ENCODE data around the gene ZNF512.

DNA sequence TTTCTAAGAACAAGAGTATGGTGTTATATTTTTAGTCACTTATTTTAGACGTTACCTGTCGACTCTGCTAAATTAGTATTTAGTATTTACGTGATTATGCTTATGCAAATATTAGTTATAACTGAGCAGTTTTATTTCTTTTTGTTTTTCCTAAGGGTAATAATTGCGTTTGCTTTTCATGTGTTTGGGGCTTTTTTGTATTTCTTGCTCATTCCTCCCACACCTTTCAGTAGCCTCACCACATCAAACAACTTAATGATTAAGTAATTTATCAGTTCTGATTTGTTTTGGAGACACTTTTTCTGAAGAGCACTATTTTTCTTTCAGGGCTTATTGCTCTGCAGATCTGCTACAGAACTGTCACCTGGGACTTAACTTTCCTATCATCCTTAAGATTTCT, 88.4 kb downstream of the ZNF512 start:
- no peak for TF ChIP-seq FOXK1 (CRISPR knock-in tag; IDR thresholded peaks at IDR 0.05)
- TF ChIP-seq NR1H2 (CRISPR knock-in tag; IDR thresholded peaks at IDR 0.05), result no peak
- TF ChIP-seq GABPB1 (CRISPR knock-in tag; IDR thresholded peaks at IDR 0.05), result no peak
- no peak for TF ChIP-seq NR2C2 (CRISPR knock-in tag; IDR thresholded peaks at IDR 0.05)
- TF ChIP-seq, protein P1, sequence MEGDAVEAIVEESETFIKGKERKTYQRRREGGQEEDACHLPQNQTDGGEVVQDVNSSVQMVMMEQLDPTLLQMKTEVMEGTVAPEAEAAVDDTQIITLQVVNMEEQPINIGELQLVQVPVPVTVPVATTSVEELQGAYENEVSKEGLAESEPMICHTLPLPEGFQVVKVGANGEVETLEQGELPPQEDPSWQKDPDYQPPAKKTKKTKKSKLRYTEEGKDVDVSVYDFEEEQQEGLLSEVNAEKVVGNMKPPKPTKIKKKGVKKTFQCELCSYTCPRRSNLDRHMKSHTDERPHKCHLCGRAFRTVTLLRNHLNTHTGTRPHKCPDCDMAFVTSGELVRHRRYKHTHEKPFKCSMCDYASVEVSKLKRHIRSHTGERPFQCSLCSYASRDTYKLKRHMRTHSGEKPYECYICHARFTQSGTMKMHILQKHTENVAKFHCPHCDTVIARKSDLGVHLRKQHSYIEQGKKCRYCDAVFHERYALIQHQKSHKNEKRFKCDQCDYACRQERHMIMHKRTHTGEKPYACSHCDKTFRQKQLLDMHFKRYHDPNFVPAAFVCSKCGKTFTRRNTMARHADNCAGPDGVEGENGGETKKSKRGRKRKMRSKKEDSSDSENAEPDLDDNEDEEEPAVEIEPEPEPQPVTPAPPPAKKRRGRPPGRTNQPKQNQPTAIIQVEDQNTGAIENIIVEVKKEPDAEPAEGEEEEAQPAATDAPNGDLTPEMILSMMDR (IDR thresholded peaks at IDR 0.05), result no peak
- no peak for TF ChIP-seq TP53 (CRISPR knock-in tag; IDR thresholded peaks at IDR 0.05)
- TF ChIP-seq, protein P2, sequence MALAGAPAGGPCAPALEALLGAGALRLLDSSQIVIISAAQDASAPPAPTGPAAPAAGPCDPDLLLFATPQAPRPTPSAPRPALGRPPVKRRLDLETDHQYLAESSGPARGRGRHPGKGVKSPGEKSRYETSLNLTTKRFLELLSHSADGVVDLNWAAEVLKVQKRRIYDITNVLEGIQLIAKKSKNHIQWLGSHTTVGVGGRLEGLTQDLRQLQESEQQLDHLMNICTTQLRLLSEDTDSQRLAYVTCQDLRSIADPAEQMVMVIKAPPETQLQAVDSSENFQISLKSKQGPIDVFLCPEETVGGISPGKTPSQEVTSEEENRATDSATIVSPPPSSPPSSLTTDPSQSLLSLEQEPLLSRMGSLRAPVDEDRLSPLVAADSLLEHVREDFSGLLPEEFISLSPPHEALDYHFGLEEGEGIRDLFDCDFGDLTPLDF (CRISPR knock-in tag; IDR thresholded peaks at IDR 0.05), result no peak
- no peak for TF ChIP-seq TEAD4 (CRISPR knock-in tag; IDR thresholded peaks at IDR 0.05)
- no peak for TF ChIP-seq NFYB (CRISPR knock-in tag; conservative IDR thresholded peaks at IDR 0.05; ENCODE audit: low read depth)
- TF ChIP-seq, protein P3, sequence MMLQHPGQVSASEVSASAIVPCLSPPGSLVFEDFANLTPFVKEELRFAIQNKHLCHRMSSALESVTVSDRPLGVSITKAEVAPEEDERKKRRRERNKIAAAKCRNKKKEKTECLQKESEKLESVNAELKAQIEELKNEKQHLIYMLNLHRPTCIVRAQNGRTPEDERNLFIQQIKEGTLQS (CRISPR knock-in tag; conservative IDR thresholded peaks at IDR 0.05), result no peak
- TF ChIP-seq ZNF232 (CRISPR knock-in tag; IDR thresholded peaks at IDR 0.05), result no peak
- no peak for TF ChIP-seq JUN (CRISPR knock-in tag; IDR thresholded peaks at IDR 0.05)

Measured in WTC11 (cell line).